Endothelial cell of umbilical vein (primary cell): Measurements from ENCODE around the gene SORL1. TPM values are rescaled to one million over a fixed set of nuclear protein-coding genes. Genes with fewer than 3 reads are reported as not detected.

ENCODE experiments used
- BruUV-seq: library from RNA; stranded (reverse); fragments of 400-500 nt; replicated peaks from 2 replicates; lab custom pipeline; 2021; lab: Mats Ljungman, UMichigan
- CTCF ChIA-PET: fragments of 300-600, 350-600 bp; sonication (Branson Sonifier 250); formaldehyde crosslinking; loops from one replicate; lab custom pipeline; 2021; ENCODE audit warnings: antibody characterized with exemption, inconsistent platforms; lab: Charles Lee
- POLR2A ChIA-PET: fragments of 300-600, 350-600 bp; sonication (Branson Sonifier 250); formaldehyde crosslinking; loops from one replicate; lab custom pipeline; 2021; ENCODE audit warnings: antibody characterized with exemption, inconsistent platforms; lab: Charles Lee
- DNase-seq: peaks from one replicate; pipeline ENCODE4 v3.0.0-alpha.2; 2011; ENCODE audit warnings: low read depth, low spot score
- FAIRE-seq: peaks from 2 replicates; lab custom pipeline; 2011; peaks lifted over from hg19 to GRCh38; lab: Jason Lieb, UNC
- H2AFZ ChIP-seq: 2 replicates; pipeline ENCODE4 v1.6.0; 2012; ENCODE audit warnings: low read depth, low read length, control low read depth, inconsistent platforms
- H3K27ac ChIP-seq: 2 replicates; pipeline ENCODE4 v1.5.1; 2011; ENCODE audit warnings: low read depth, mild to moderate bottlenecking, control low read depth, low read length, moderate library complexity; ENCODE audit not compliant: insufficient read depth
- H3K27me3 ChIP-seq, 2 experiments: 2 replicates each; pipeline versions ENCODE4 v1.6.0 to v1.6.1; 2011; ENCODE audit warnings: low read length in 2 of 2, mixed read lengths in 1 of 2; ENCODE audit not compliant: control insufficient read depth in 2 of 2, insufficient read depth in 2 of 2
- H3K36me3 ChIP-seq, 2 experiments: 2 replicates in 1 of 2; 3 replicates in 1 of 2; pipeline ENCODE4 v1.5.1; 2011; ENCODE audit warnings: low read length in 2 of 2, mild to moderate bottlenecking in 1 of 2, moderate library complexity in 1 of 2; ENCODE audit not compliant: control insufficient read depth in 2 of 2, insufficient read depth in 2 of 2; ENCODE audit errors: extremely low read depth in 1 of 2
- H3K4me1 ChIP-seq: 3 replicates; pipeline ENCODE4 v1.5.1; 2011; ENCODE audit warnings: mild to moderate bottlenecking, low read length; ENCODE audit not compliant: control insufficient read depth, insufficient read depth; ENCODE audit errors: extremely low read depth
- H3K4me2 ChIP-seq: 2 replicates; pipeline ENCODE4 v1.6.1; 2011; ENCODE audit warnings: low read length, control low read depth, mixed read lengths; ENCODE audit not compliant: insufficient read depth
- H3K4me3 ChIP-seq, 3 experiments: fragments of 200-600 bp in 1 of 3; sonication (generic), shearing (Covaris generic) in 1 of 3; replicated peaks in 1 of 3; 2 replicates each; pipeline ENCODE4 v1.5.1; 2011 to 2016; ENCODE audit warnings: control low read depth in 3 of 3, low read length in 3 of 3, mild to moderate bottlenecking in 2 of 3, inconsistent platforms in 1 of 3, low read depth in 1 of 3, moderate library complexity in 1 of 3; ENCODE audit not compliant: insufficient read depth in 1 of 3
- H3K79me2 ChIP-seq: 2 replicates; pipeline ENCODE4 v1.6.0; 2012; ENCODE audit warnings: low read length, inconsistent platforms; ENCODE audit not compliant: control insufficient read depth, insufficient read depth
- H3K9ac ChIP-seq: replicated peaks from 2 replicates; pipeline ENCODE3; 2011; ENCODE audit warnings: low read length, control low read depth; ENCODE audit not compliant: insufficient read depth; ENCODE audit errors: extremely low read depth
- H3K9me1 ChIP-seq: replicated peaks from 3 replicates; pipeline ENCODE4 v1.6.0; 2011; ENCODE audit warnings: mild to moderate bottlenecking, low read length; ENCODE audit not compliant: control insufficient read depth, insufficient read depth; ENCODE audit errors: extremely low read depth
- H3K9me3 ChIP-seq: replicated peaks from 2 replicates; pipeline ENCODE4 v1.5.1; 2012; ENCODE audit warnings: low read length, inconsistent platforms; ENCODE audit not compliant: control insufficient read depth, insufficient read depth
- H4K20me1 ChIP-seq: replicated peaks from 2 replicates; pipeline ENCODE3; 2011; ENCODE audit warnings: mild to moderate bottlenecking, low read length; ENCODE audit not compliant: control insufficient read depth, insufficient read depth; ENCODE audit errors: extremely low read depth
- EZH2 ChIP-seq: IDR thresholded peaks from 2 replicates; pipeline ENCODE4 v1.6.1; 2012; ENCODE audit warnings: borderline replicate concordance, low read depth, mild to moderate bottlenecking, moderate library complexity, low read length, inconsistent platforms; ENCODE audit not compliant: severe bottlenecking
- FOS ChIP-seq: IDR thresholded peaks from 2 replicates; pipeline ENCODE4 v1.6.1; 2011; ENCODE audit warnings: mild to moderate bottlenecking, low read length, moderate library complexity, borderline replicate concordance; ENCODE audit not compliant: insufficient read depth
- GATA2 ChIP-seq: IDR thresholded peaks from 2 replicates; pipeline ENCODE4 v1.7.0; 2011; ENCODE audit warnings: low read depth, mild to moderate bottlenecking, moderate library complexity, mixed read lengths, low read length; ENCODE audit not compliant: insufficient read length, insufficient read depth
- JUN ChIP-seq: IDR thresholded peaks from 2 replicates; pipeline ENCODE4 v1.6.1; 2011; ENCODE audit warnings: borderline replicate concordance, low read depth; ENCODE audit not compliant: insufficient read length, insufficient read depth
- MYC ChIP-seq: IDR thresholded peaks from one replicate; pipeline ENCODE4 v1.6.1; 2011; ENCODE audit warnings: mild to moderate bottlenecking, low read depth, low read length
- POLR2A ChIP-seq: IDR thresholded peaks from 2 replicates; pipeline ENCODE4 v1.6.1; 2012; ENCODE audit warnings: low read depth, mild to moderate bottlenecking, control low read depth, low read length
- POLR2AphosphoS5 ChIP-seq: IDR thresholded peaks from 2 replicates; pipeline ENCODE4 v1.6.1; 2012; ENCODE audit warnings: low read depth, mild to moderate bottlenecking, control low read depth, low read length, moderate library complexity; ENCODE audit not compliant: insufficient read depth
- dilution Hi-C: fragments of 300-500 bp; cut with MboI; formaldehyde crosslinking; loops from one replicate; pipeline ENCODE4 v1.15.0; 2019; ENCODE audit warnings: low sequenced_read_pairs; ENCODE audit not compliant: extremely low pct_ligation_motif_present
- intact Hi-C: fragments of 100-400 bp; cut with micrococcal nuclease; formaldehyde crosslinking; loops from one replicate; pipeline ENCODE4 v1.10.0; 2022
- polyA plus RNA-seq, 4 experiments: library from polyadenylated mRNA; depleted of rRNA in 3 of 4; stranded (reverse) in 3 of 4; unstranded in 1 of 4; fragments of >200 nt; gene quantifications; 2 replicates each; pipeline versions ENCODE4 v1.2.1 to v1.2.3, GENCODE V29; 2011 to 2012; ENCODE audit warnings: missing spikeins in 1 of 4
- total RNA-seq: library from RNA; stranded (reverse); gene quantifications from 2 replicates; pipeline ENCODE4 v1.2.3, GENCODE V29; 2021
- TF ChIP-seq, protein P1 (sequence below): IDR thresholded peaks from 2 replicates; pipeline ENCODE4 v1.6.1; 2011; ENCODE audit not compliant: insufficient read depth, insufficient read length
- TF ChIP-seq, protein P2 (sequence below), 2 donors: IDR thresholded peaks; 1 replicate in 1 of 2; 2 replicates in 1 of 2; pipeline ENCODE4 v1.5.1; 2011; ENCODE audit warnings: low read length in 2 of 2, mild to moderate bottlenecking in 2 of 2, moderate library complexity in 2 of 2, control low read depth in 1 of 2, inconsistent platforms in 1 of 2, low read depth in 1 of 2; ENCODE audit not compliant: insufficient read depth in 1 of 2; ENCODE audit errors: extremely low read depth in 1 of 2

SORL1 gene
- total and polyA plus RNA-seq, 2 donors (not counting 3 experiments of a cell fraction or from before 2014, with no cell fraction given) = 0.17 to 0.31 TPM

DNA sequence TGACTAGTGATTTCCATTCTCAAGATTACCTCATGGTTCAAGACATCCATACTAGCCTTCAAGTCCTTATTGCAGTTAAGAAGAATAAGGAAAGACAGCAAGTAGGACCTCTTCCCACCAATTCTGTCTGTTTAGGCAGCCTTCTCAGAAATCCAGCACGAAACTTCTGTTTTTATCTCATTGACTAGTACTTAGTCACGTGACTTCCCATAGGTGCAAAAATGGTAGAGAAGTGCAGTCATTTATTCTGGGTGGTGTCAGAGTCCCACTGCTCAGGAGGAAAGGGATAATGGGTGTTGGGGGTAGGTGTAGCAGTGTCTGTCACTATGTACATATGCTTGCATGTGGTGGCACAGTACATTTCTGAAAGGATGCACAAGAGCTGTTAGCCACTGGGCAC is 58.3 kb downstream of the SORL1 start:
- intact Hi-C loops = no loop called here
- Histone ChIP-seq H3K27me3 (no peaks in the 10 kb centered on the region), H2AFZ (no peak overlapping the region), H3K4me3 (no peak overlapping the region), H3K36me3 (no peaks in the 10 kb centered on the region), H3K79me2 (no peaks in the 10 kb centered on the region), H3K4me1 (no peaks in the 10 kb centered on the region), H3K9me1 (no peaks in the 10 kb centered on the region), H3K9me3 (no peaks in the 10 kb centered on the region), H3K9ac (no peak overlapping the region), H4K20me1 (no peaks in the 10 kb centered on the region), H3K27ac (no peak overlapping the region), H3K4me2 (no peak overlapping the region)
- ChIA-PET POLR2A (no interaction called here), CTCF (no interaction called here)
- DNase-seq (no peak), FAIRE-seq (no peak)
- no peak for TF ChIP-seq GATA2
- TF ChIP-seq FOS = no peak
- TF ChIP-seq POLR2A = no peak
- TF ChIP-seq, protein P1, sequence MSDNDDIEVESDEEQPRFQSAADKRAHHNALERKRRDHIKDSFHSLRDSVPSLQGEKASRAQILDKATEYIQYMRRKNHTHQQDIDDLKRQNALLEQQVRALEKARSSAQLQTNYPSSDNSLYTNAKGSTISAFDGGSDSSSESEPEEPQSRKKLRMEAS = no peak
- no peak for TF ChIP-seq MYC
- TF ChIP-seq, protein P2, sequence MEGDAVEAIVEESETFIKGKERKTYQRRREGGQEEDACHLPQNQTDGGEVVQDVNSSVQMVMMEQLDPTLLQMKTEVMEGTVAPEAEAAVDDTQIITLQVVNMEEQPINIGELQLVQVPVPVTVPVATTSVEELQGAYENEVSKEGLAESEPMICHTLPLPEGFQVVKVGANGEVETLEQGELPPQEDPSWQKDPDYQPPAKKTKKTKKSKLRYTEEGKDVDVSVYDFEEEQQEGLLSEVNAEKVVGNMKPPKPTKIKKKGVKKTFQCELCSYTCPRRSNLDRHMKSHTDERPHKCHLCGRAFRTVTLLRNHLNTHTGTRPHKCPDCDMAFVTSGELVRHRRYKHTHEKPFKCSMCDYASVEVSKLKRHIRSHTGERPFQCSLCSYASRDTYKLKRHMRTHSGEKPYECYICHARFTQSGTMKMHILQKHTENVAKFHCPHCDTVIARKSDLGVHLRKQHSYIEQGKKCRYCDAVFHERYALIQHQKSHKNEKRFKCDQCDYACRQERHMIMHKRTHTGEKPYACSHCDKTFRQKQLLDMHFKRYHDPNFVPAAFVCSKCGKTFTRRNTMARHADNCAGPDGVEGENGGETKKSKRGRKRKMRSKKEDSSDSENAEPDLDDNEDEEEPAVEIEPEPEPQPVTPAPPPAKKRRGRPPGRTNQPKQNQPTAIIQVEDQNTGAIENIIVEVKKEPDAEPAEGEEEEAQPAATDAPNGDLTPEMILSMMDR (IDR thresholded peaks at IDR 0.05; ENCODE audit: extremely low read depth in 1 of 2, insufficient read depth in 1 of 2, low read depth in 1 of 2, low read length in 2 of 2) = no peak
- no peak for TF ChIP-seq JUN
- no peak for TF ChIP-seq POLR2AphosphoS5
- no peak for TF ChIP-seq EZH2
- BruUV-seq = no TSS peak
- dilution Hi-C loops = no loop called here
